Esophagus muscularis mucosa (tissue), 4 donors: Measurements from ENCODE around the gene CCDC40. TPM values are rescaled to one million over a fixed set of nuclear protein-coding genes. Genes with fewer than 3 reads are reported as not detected.

Source experiments
- DNase-seq: peaks from one replicate; pipeline ENCODE4 v3.0.0-alpha.2; 2017; ENCODE audit errors: extremely low spot score
- H3K27ac ChIP-seq, 4 donors: fragments of 200-600 bp; sonication (generic); replicated peaks in 1 of 4; 1 replicate in 3 of 4; 2 replicates in 1 of 4; pipeline ENCODE4 v1.5.1; 2016 to 2019; ENCODE audit warnings: mild to moderate bottlenecking in 1 of 4
- H3K27me3 ChIP-seq, 4 donors: fragments of 200-600 bp; sonication (generic); one replicate each; pipeline versions ENCODE4 v1.5.1 to v1.6.0; 2016 to 2019
- H3K36me3 ChIP-seq, 4 donors: fragments of 200-600 bp; sonication (generic); one replicate each; pipeline ENCODE4 v1.5.1; 2016 to 2019
- H3K4me1 ChIP-seq, 4 donors: fragments of 200-600 bp; sonication (generic); one replicate each; pipeline ENCODE4 v1.5.1; 2016 to 2019
- H3K4me3 ChIP-seq, 4 donors: fragments of 200-600 bp; sonication (generic); 1 replicate in 2 of 4; 2 replicates in 2 of 4; pipeline ENCODE4 v1.5.1; 2016 to 2019; ENCODE audit warnings: mild to moderate bottlenecking in 4 of 4, moderate library complexity in 1 of 4
- H3K9me3 ChIP-seq, 4 donors: fragments of 200-600 bp; sonication (generic); 1 replicate in 3 of 4; 2 replicates in 1 of 4; pipeline ENCODE4 v1.5.1; 2016 to 2019
- EP300 ChIP-seq: sonication (generic); formaldehyde crosslinking; IDR thresholded peaks from one replicate; pipeline ENCODE4 v1.6.1; 2017; ENCODE audit warnings: antibody characterized with exemption
- POLR2A ChIP-seq: fragments of 450-650 bp; IDR thresholded peaks from one replicate; pipeline ENCODE4 v1.6.1; 2017; ENCODE audit warnings: antibody characterized with exemption, moderate library complexity, mild to moderate bottlenecking, low read depth
- POLR2AphosphoS5 ChIP-seq, 2 donors: sonication (generic); formaldehyde crosslinking; IDR thresholded peaks; one replicate each; pipeline ENCODE4 v1.6.1; 2017; ENCODE audit warnings: antibody characterized with exemption in 2 of 2
- WGBS: methylation state at CpG from one replicate; pipeline ENCODE4 v1.1.5; 2018; 5-methylcytosine and 5-hydroxymethylcytosine counted together
- intact Hi-C: fragments of 100-400 bp; cut with DNase I; formaldehyde crosslinking; loops from one replicate; pipeline ENCODE4 v1.15.1; 2023
- total RNA-seq, 4 donors: library from RNA; depleted of rRNA; stranded (reverse); fragments of >200 nt; gene quantifications; one replicate each; pipeline versions ENCODE4 v1.1.0 to v1.2.1, GENCODE V29; 2016
- TF ChIP-seq, protein P1 (sequence below), 3 experiments: fragments of 200-600 bp in 2 of 3; fragments of 450-650 bp in 1 of 3; sonication (generic) in 2 of 3; IDR thresholded peaks; one replicate each; pipeline ENCODE4 v1.5.1; 2017 to 2019; ENCODE audit warnings: antibody characterized with exemption in 3 of 3, mild to moderate bottlenecking in 2 of 3, moderate library complexity in 1 of 3

Gene CCDC40
- total RNA-seq, 4 donors from 2014 or later = 4.9 to 9.5 (median 7.8) TPM

- no peaks in the 10 kb centered on the region for H3K36me3 ChIP-seq
- H3K9me3 ChIP-seq = no peaks in the 10 kb centered on the region
- DNase-seq = no peak
- 69% methylated on average over 14 of the region's 43 CpGs for WGBS
- peak overlapping the region; percentile 7 to 39 (median 30) for H3K4me3 ChIP-seq
- TF ChIP-seq, protein P1, sequence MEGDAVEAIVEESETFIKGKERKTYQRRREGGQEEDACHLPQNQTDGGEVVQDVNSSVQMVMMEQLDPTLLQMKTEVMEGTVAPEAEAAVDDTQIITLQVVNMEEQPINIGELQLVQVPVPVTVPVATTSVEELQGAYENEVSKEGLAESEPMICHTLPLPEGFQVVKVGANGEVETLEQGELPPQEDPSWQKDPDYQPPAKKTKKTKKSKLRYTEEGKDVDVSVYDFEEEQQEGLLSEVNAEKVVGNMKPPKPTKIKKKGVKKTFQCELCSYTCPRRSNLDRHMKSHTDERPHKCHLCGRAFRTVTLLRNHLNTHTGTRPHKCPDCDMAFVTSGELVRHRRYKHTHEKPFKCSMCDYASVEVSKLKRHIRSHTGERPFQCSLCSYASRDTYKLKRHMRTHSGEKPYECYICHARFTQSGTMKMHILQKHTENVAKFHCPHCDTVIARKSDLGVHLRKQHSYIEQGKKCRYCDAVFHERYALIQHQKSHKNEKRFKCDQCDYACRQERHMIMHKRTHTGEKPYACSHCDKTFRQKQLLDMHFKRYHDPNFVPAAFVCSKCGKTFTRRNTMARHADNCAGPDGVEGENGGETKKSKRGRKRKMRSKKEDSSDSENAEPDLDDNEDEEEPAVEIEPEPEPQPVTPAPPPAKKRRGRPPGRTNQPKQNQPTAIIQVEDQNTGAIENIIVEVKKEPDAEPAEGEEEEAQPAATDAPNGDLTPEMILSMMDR (IDR thresholded peaks at IDR 0.05) = no peak
- no peak for TF ChIP-seq POLR2AphosphoS5 (IDR thresholded peaks at IDR 0.05)
- TF ChIP-seq POLR2A = no peak
- TF ChIP-seq EP300 = no peak
- H3K4me1 ChIP-seq = peaks cover 3 to 46% (median 37%) of the 10 kb centered on the region in 4 donors
- H3K27me3 ChIP-seq = no peaks in the 10 kb centered on the region
- intact Hi-C loops = no loop called here
- H3K27ac ChIP-seq = peak overlapping the region in 1 of 4 donors; percentile 7
These were observed 12.8 kb upstream of the CCDC40 start for GRCh38 chr17:80023481-80024205.

DNA sequence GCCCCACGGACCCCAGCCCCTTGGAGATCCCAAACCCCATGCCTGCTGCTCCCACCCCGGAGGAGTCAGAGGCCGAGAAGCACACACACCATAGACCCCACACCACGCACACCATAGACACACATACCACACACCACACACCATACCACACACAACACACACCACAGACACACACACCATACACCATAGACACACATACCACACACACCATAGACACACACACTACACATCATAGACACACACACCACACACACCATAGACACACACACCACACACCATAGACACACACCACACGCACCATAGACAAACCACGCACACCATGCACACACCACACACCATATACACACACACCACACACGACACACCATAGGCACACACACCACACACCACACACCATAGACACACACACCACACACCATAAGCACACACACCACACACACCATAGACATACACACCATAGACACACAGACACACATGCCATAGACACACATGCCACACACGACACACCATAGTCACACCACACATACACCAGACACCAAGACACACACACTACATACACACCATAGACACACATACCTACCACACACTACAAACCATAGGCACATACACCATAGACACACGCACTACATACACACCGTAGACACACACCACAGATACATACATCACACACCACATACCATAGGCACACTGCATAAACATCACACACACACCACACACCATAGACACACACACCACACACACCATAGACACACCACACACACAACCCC lies 12.1 kb upstream of the CCDC40 start:
- no peak overlapping the region for H3K27ac ChIP-seq
- no peaks in the 10 kb centered on the region for H3K36me3 ChIP-seq
- no peak for TF ChIP-seq POLR2AphosphoS5 (IDR thresholded peaks at IDR 0.05)
- intact Hi-C loops = no loop called here
- 54% methylated on average over 8 of the region's 10 CpGs for WGBS
- H3K9me3 ChIP-seq = no peaks in the 10 kb centered on the region
- H3K4me3 ChIP-seq = peak overlapping the region; percentile 7 to 39 (median 30)
- H3K4me1 ChIP-seq = peaks cover 8 to 53% (median 44%) of the 10 kb centered on the region in 4 donors
- no peak for DNase-seq
- no peaks in the 10 kb centered on the region for H3K27me3 ChIP-seq

DNA sequence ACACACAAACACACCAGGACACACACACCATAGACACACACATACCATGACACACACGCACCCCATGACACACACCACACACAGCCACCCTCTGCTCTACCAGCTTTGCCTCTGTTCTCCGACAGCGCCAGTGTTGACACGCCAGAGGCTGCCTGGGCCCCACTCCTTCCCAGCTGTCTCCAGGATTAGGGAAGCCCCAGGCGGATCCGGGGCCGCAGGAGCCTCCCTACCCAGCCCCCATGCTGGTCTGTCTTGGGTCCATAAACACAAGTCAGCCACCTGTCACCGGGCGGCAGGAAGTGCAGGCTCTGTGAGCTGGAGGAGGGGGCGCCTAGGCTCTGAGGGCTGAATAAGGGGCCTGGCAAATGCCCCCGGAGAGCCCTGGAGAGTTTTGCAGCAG lies 11.3 kb upstream of the CCDC40 start:
- Histone ChIP-seq H3K27ac (peak overlapping the region in 1 of 4 donors; percentile 40), H3K9me3 (no peaks in the 10 kb centered on the region), H3K4me3 (no peak overlapping the region), H3K36me3 (no peaks in the 10 kb centered on the region), H3K4me1 (peaks cover 16 to 61% (median 52%) of the 10 kb centered on the region in 4 donors), H3K27me3 (no peaks in the 10 kb centered on the region)
- DNase-seq = no peak
- TF ChIP-seq, protein P1 (IDR thresholded peaks at IDR 0.05) = no peak
- TF ChIP-seq POLR2AphosphoS5 (IDR thresholded peaks at IDR 0.05) (no peak), POLR2A (no peak), EP300 (no peak)
- intact Hi-C loops = no loop called here
- WGBS = 93% methylated on average over 3 of the region's 11 CpGs

DNA sequence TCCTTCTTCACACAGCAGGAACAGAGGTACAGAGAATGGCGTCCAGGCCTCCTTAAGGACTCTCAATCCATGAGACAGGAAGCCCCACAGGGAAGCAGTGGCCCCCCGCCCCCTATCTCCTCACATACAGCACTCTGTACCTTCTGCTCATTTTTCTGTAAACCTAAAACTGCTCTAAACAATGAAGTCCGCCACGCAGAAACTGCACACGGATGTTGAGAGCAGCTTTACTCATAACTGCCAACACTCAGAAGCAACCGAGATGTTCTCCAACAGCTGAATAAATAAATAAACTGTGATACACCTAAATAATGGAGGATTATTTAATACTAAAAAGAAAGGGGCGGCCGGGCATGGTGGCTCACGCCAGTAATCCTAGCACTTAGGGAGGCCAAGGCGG lies 10.6 kb upstream of the CCDC40 start:
- H3K4me1 ChIP-seq = peaks cover 16 to 67% (median 58%) of the 10 kb centered on the region in 4 donors
- intact Hi-C loops = no loop called here
- no peak for TF ChIP-seq POLR2A
- TF ChIP-seq EP300 = no peak
- TF ChIP-seq, protein P1 (IDR thresholded peaks at IDR 0.05) = no peak
- no peak for TF ChIP-seq POLR2AphosphoS5 (IDR thresholded peaks at IDR 0.05)
- no peaks in the 10 kb centered on the region for H3K9me3 ChIP-seq
- H3K36me3 ChIP-seq = no peaks in the 10 kb centered on the region
- no peak overlapping the region for H3K27ac ChIP-seq
- no peaks in the 10 kb centered on the region for H3K27me3 ChIP-seq
- no peak for DNase-seq
- no peak overlapping the region for H3K4me3 ChIP-seq
- WGBS = 73% methylated on average over 10 of the region's 10 CpGs

DNA sequence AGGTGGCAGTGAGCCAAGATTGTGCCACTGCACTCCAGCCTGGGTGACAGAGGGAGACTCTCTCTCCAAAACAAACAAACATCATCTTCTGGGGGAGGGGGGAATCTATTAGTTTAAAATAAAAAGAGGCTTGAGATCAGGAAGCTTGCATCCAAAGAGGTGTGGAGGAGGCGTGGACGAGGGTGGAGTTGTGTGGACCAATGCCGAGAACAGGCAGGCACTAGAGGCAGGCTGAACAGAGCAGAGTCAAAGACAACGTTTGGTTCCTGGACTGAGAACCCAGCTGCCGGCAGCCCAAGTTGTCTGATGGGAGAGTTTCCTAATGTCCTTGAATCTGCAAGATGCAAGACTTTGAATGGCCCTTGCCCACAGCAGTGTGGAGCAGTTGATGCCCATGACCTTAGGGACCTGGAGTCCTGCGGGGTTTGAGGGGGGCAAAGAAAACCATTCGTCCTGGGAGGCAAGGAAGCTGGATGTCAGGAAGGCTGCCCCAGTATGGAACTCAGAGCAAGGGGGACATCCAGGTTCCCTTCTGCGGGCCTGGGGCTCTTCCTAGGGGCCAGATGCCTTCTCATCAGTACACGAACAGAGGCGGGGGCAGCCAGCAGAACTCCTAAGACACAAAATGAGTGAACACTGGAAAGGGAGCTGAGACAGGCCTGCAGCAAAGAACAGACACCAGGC lies 9.9 kb upstream of the CCDC40 start:
- Histone ChIP-seq H3K4me3 (no peak overlapping the region), H3K9me3 (no peaks in the 10 kb centered on the region), H3K27ac (no peak overlapping the region), H3K27me3 (no peaks in the 10 kb centered on the region), H3K4me1 (peaks cover 16 to 67% (median 63%) of the 10 kb centered on the region in 4 donors), H3K36me3 (no peaks in the 10 kb centered on the region)
- intact Hi-C loops = no loop called here
- DNase-seq = no peak
- WGBS = 68% methylated on average over 10 of the region's 10 CpGs
- TF ChIP-seq EP300 (no peak), POLR2AphosphoS5 (IDR thresholded peaks at IDR 0.05) (no peak)
- TF ChIP-seq, protein P1 (IDR thresholded peaks at IDR 0.05) = no peak
